GM12878 (cell line): ENCODE results near the gene HPSE2. TPM values are rescaled to one million over a fixed set of nuclear protein-coding genes. Genes with fewer than 3 reads are reported as not detected.

Experiments
- ATAC-seq: fragments of 200-7000 bp; cut with Tn5 transposase; 3 replicates; pipeline ENCODE4 v1.9.1; 2020; ENCODE audit warnings: mild to moderate bottlenecking, moderate library complexity
- BruUV-seq: library from RNA; stranded (reverse); fragments of 400-500 nt; replicated peaks from 2 replicates; lab custom pipeline; 2021; lab: Mats Ljungman, UMichigan
- CTCF ChIA-PET: fragments of 300-600 bp; sonication (Branson Sonifier 250); formaldehyde crosslinking; extraction: SDS; loops from one replicate; lab custom pipeline; 2021; ENCODE audit warnings: inconsistent platforms; lab: Yijun Ruan, JAX
- POLR2A ChIA-PET: fragments of 350-600 bp; formaldehyde crosslinking; extraction: SDS; loops from one replicate; lab custom pipeline; 2021; ENCODE audit warnings: inconsistent platforms; lab: Charles Lee
- RAD21 ChIA-PET: fragments of 300-600 bp; sonication (Branson Sonifier 250); formaldehyde crosslinking; loops from one replicate; lab custom pipeline; 2023; ENCODE audit warnings: antibody characterized with exemption; ENCODE audit not compliant: unreplicated experiment; lab: Charles Lee
- SMC1A ChIA-PET: fragments of 300-600 bp; sonication (Branson Sonifier 250); formaldehyde crosslinking; loops from one replicate; lab custom pipeline; 2023; ENCODE audit not compliant: unreplicated experiment, uncharacterized antibody; lab: Charles Lee
- DNase-seq: peaks from one replicate; pipeline ENCODE4 v3.0.0-alpha.2; 2011; ENCODE audit warnings: low read depth, low spot score
- FAIRE-seq: peaks from 3 replicates; lab custom pipeline; 2011; peaks lifted over from hg19 to GRCh38; lab: Jason Lieb, UNC
- H2AFZ ChIP-seq: 2 replicates; pipeline ENCODE4 v1.6.0; 2011; ENCODE audit warnings: low read depth, low read length, control low read depth; ENCODE audit not compliant: control insufficient read depth
- H3K27ac ChIP-seq: 2 replicates; pipeline ENCODE4 v1.5.1; 2011; ENCODE audit warnings: control low read depth; ENCODE audit not compliant: control insufficient read depth, insufficient read depth
- H3K27me3 ChIP-seq, 2 experiments: replicated peaks in 1 of 2; 2 replicates each; pipeline versions ENCODE4 v1.6.0 to v1.6.1; 2011; ENCODE audit warnings: low read length in 1 of 2; ENCODE audit not compliant: control insufficient read depth in 2 of 2, insufficient read depth in 2 of 2
- H3K36me3 ChIP-seq, 2 experiments: 2 replicates each; pipeline ENCODE4 v1.5.1; 2011; ENCODE audit warnings: low read length in 1 of 2; ENCODE audit not compliant: control insufficient read depth in 2 of 2, insufficient read depth in 2 of 2
- H3K4me1 ChIP-seq: 2 replicates; pipeline ENCODE4 v1.6.1; 2011; ENCODE audit warnings: mild to moderate bottlenecking, low read length, moderate library complexity, mixed read lengths; ENCODE audit not compliant: control insufficient read depth, insufficient read depth
- H3K4me2 ChIP-seq: 2 replicates; pipeline ENCODE4 v1.6.0; 2011; ENCODE audit warnings: control low read depth; ENCODE audit not compliant: control insufficient read depth, insufficient read depth
- H3K4me3 ChIP-seq: fragments of 200-600 bp; sonication (generic); 2 replicates; pipeline ENCODE4 v1.5.1; 2016
- H3K79me2 ChIP-seq: 2 replicates; pipeline ENCODE4 v1.6.0; 2011; ENCODE audit warnings: low read length; ENCODE audit not compliant: control insufficient read depth, insufficient read depth
- H3K9ac ChIP-seq: 2 replicates; pipeline ENCODE4 v1.8.0; 2011; ENCODE audit warnings: low read length, control low read depth, mixed read lengths; ENCODE audit not compliant: control insufficient read depth, insufficient read depth
- H3K9me3 ChIP-seq: replicated peaks from 3 replicates; pipeline ENCODE4 v1.5.1; 2011; ENCODE audit warnings: mild to moderate bottlenecking, low read length; ENCODE audit not compliant: control insufficient read depth, insufficient read depth
- H4K20me1 ChIP-seq: 2 replicates; pipeline ENCODE4 v1.6.0; 2011; ENCODE audit not compliant: control insufficient read depth, insufficient read depth
- ASH2L ChIP-seq: fragments of 300-600, 200-600 bp; sonication (generic); IDR thresholded peaks from 2 replicates; pipeline ENCODE4 v1.6.1; 2017; ENCODE audit warnings: low read depth, mild to moderate bottlenecking, borderline replicate concordance
- BACH1 ChIP-seq: fragments of 450-650 bp; IDR thresholded peaks from 2 replicates; pipeline ENCODE4 v1.6.1; 2017; ENCODE audit warnings: mild to moderate bottlenecking, borderline replicate concordance
- CEBPB ChIP-seq, 2 experiments: fragments of 150-350 bp in 1 of 2; IDR thresholded peaks; 2 replicates each; pipeline ENCODE4 v1.6.1; 2012 to 2014; ENCODE audit warnings: low read depth in 2 of 2, low read length in 2 of 2, borderline replicate concordance in 1 of 2, inconsistent platforms in 1 of 2
- E2F8 ChIP-seq: fragments of 450-650 bp; IDR thresholded peaks from 2 replicates; pipeline ENCODE4 v1.6.1; 2018; ENCODE audit warnings: mild to moderate bottlenecking, low read depth, moderate library complexity; ENCODE audit not compliant: partially characterized antibody
- ETV6 ChIP-seq, 2 experiments: fragments of 450-650 bp in 1 of 2; IDR thresholded peaks in 1 of 2; conservative IDR thresholded peaks in 1 of 2; 2 replicates each; pipeline ENCODE4 v1.6.1; 2014; ENCODE audit warnings: antibody characterized with exemption in 1 of 2, borderline replicate concordance in 1 of 2, low read depth in 1 of 2, mild to moderate bottlenecking in 1 of 2, moderate library complexity in 1 of 2
- JUNB ChIP-seq: IDR thresholded peaks from 2 replicates; pipeline ENCODE4 v1.6.1; 2016; ENCODE audit warnings: antibody characterized with exemption, mild to moderate bottlenecking
- KLF5 ChIP-seq: fragments of 450-650 bp; IDR thresholded peaks from 2 replicates; pipeline ENCODE4 v1.6.1; 2014; ENCODE audit warnings: mild to moderate bottlenecking; ENCODE audit not compliant: partially characterized antibody
- POLR2AphosphoS2 ChIP-seq: IDR thresholded peaks from 2 replicates; pipeline ENCODE4 v1.6.1; 2011; ENCODE audit warnings: low read depth, mild to moderate bottlenecking, low read length, improper control_type of control experiment, moderate library complexity
- POU2F2 ChIP-seq: IDR thresholded peaks from 3 replicates; pipeline ENCODE4 v1.6.1; 2011; ENCODE audit warnings: low read depth, mild to moderate bottlenecking, low read length, borderline replicate concordance
- SIN3A ChIP-seq: IDR thresholded peaks from 2 replicates; pipeline ENCODE4 v1.6.1; 2012; ENCODE audit warnings: low read depth, low read length, improper control_type of control experiment
- WGBS: methylation state at CpG from one replicate; pipeline ENCODE4 v1.1.6; 2016; ENCODE audit warnings: low lambda C conversion rate; ENCODE audit not compliant: insufficient replicate concordance, insufficient coverage; ENCODE audit errors: missing lambda C conversion rate; 5-methylcytosine and 5-hydroxymethylcytosine counted together
- in situ Hi-C: fragments of 300-500 bp; cut with MboI; formaldehyde crosslinking; loops from 9 replicates; pipeline ENCODE4 v1.14.3; 2018; ENCODE audit warnings: mixed read lengths
- intact Hi-C: fragments of 100-400 bp; cut with micrococcal nuclease; formaldehyde crosslinking; loops from one replicate; pipeline ENCODE4 v1.14.2; 2022; ENCODE audit not compliant: unreplicated experiment
- polyA plus RNA-seq, 11 experiments: library from polyadenylated mRNA; depleted of rRNA in 4 of 11; unstranded in 6 of 11; stranded (reverse) in 5 of 11; fragments of >200 nt; fragmentation: Nextera tagmentation in 4 of 11; fragmentation: Illumina TruSeq in 1 of 11; extraction: Ambion mirVana in 4 of 11; extraction: Trizol in 1 of 11; gene quantifications; 1 replicate in 1 of 11; 2 replicates in 10 of 11; pipeline versions ENCODE4 v1.2.1 to v1.2.3, GENCODE V29; 2011 to 2016; ENCODE audit warnings: inconsistent platforms in 2 of 11, missing spikeins in 2 of 11, low read depth in 1 of 11
- total RNA-seq, 4 experiments: library from RNA; depleted of rRNA in 3 of 4; stranded (reverse); fragments of >200 nt in 3 of 4; fragmentation: Illumina TruSeq in 1 of 4; extraction: Trizol in 1 of 4; gene quantifications; 2 replicates each; pipeline versions ENCODE4 v1.2.1 to v1.2.3, GENCODE V29; 2013 to 2021
- TF ChIP-seq, protein P1 (sequence below): fragments of 150-350 bp; IDR thresholded peaks from 2 replicates; pipeline ENCODE4 v1.6.1; 2016; ENCODE audit warnings: low read depth, low read length
- TF ChIP-seq, protein P2 (sequence below): IDR thresholded peaks from 2 replicates; pipeline ENCODE4 v1.6.1; 2011; ENCODE audit warnings: low read depth, low read length, improper control_type of control experiment, borderline replicate concordance
- TF ChIP-seq, protein P3 (sequence below): IDR thresholded peaks from 2 replicates; pipeline ENCODE4 v1.6.1; 2012; ENCODE audit warnings: low read depth, low read length, improper control_type of control experiment

The HPSE2 gene
- total and polyA plus RNA-seq, 10 of the 15 experiments (the other 5 are each of a cell fraction or from before 2014, with no cell fraction given) = 0.06 TPM; not detected in 9

GRCh38 chr10:98516352-98516751 lies 719.3 kb downstream of the HPSE2 start (continued):
- TF ChIP-seq, protein P1, sequence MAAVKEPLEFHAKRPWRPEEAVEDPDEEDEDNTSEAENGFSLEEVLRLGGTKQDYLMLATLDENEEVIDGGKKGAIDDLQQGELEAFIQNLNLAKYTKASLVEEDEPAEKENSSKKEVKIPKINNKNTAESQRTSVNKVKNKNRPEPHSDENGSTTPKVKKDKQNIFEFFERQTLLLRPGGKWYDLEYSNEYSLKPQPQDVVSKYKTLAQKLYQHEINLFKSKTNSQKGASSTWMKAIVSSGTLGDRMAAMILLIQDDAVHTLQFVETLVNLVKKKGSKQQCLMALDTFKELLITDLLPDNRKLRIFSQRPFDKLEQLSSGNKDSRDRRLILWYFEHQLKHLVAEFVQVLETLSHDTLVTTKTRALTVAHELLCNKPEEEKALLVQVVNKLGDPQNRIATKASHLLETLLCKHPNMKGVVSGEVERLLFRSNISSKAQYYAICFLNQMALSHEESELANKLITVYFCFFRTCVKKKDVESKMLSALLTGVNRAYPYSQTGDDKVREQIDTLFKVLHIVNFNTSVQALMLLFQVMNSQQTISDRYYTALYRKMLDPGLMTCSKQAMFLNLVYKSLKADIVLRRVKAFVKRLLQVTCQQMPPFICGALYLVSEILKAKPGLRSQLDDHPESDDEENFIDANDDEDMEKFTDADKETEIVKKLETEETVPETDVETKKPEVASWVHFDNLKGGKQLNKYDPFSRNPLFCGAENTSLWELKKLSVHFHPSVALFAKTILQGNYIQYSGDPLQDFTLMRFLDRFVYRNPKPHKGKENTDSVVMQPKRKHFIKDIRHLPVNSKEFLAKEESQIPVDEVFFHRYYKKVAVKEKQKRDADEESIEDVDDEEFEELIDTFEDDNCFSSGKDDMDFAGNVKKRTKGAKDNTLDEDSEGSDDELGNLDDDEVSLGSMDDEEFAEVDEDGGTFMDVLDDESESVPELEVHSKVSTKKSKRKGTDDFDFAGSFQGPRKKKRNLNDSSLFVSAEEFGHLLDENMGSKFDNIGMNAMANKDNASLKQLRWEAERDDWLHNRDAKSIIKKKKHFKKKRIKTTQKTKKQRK = no peak
- TF ChIP-seq CEBPB (IDR thresholded peaks at IDR 0.05; ENCODE audit: borderline replicate concordance in 1 of 2, low read depth in 2 of 2, low read length in 2 of 2) = no peak
- no peak for TF ChIP-seq KLF5
- TF ChIP-seq, protein P2, sequence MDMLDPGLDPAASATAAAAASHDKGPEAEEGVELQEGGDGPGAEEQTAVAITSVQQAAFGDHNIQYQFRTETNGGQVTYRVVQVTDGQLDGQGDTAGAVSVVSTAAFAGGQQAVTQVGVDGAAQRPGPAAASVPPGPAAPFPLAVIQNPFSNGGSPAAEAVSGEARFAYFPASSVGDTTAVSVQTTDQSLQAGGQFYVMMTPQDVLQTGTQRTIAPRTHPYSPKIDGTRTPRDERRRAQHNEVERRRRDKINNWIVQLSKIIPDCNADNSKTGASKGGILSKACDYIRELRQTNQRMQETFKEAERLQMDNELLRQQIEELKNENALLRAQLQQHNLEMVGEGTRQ = no peak
- TF ChIP-seq, protein P3, sequence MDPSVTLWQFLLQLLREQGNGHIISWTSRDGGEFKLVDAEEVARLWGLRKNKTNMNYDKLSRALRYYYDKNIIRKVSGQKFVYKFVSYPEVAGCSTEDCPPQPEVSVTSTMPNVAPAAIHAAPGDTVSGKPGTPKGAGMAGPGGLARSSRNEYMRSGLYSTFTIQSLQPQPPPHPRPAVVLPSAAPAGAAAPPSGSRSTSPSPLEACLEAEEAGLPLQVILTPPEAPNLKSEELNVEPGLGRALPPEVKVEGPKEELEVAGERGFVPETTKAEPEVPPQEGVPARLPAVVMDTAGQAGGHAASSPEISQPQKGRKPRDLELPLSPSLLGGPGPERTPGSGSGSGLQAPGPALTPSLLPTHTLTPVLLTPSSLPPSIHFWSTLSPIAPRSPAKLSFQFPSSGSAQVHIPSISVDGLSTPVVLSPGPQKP = no peak
- TF ChIP-seq ASH2L = no peak
- TF ChIP-seq JUNB = no peak

- Histone ChIP-seq H3K79me2 (no peaks in the 10 kb centered on the region), H3K4me2 (no peak overlapping the region), H3K27ac (no peak overlapping the region), H3K9ac (no peak overlapping the region), H3K4me3 (no peak overlapping the region), H3K27me3 (no peaks in the 10 kb centered on the region; a peak in 2 of 4 replicates), H4K20me1 (no peaks in the 10 kb centered on the region), H3K9me3 (no peaks in the 10 kb centered on the region), H2AFZ (no peak overlapping the region), H3K36me3 (no peaks in the 10 kb centered on the region), H3K4me1 (no peaks in the 10 kb centered on the region)
- ATAC-seq = no peak
- 0% methylated on average over 1 of the region's 1 CpG for WGBS
- ChIA-PET SMC1A (no interaction called here), RAD21 (no interaction called here), POLR2A (no interaction called here), CTCF (no interaction called here)
- no peak for DNase-seq
- no TSS peak for BruUV-seq
- in situ Hi-C loops (no loop called here), intact Hi-C loops (no loop called here)
- no peak for FAIRE-seq
- TF ChIP-seq POU2F2 = no peak
- no peak for TF ChIP-seq ETV6 (conservative IDR thresholded peaks at IDR 0.05 in 1 of 2, IDR thresholded peaks at IDR 0.05 in 1 of 2; ENCODE audit: borderline replicate concordance in 1 of 2, low read depth in 1 of 2)
- no peak for TF ChIP-seq BACH1
- TF ChIP-seq SIN3A = no peak
- no peak for TF ChIP-seq POLR2AphosphoS2
- no peak for TF ChIP-seq E2F8
Observed at GRCh38 chr10:98513704-98514103, 721.9 kb downstream of the HPSE2 start.
